HepG2 (cell line): Measurements from ENCODE around the gene LCN1. TPM values are rescaled to one million over a fixed set of nuclear protein-coding genes. Genes with fewer than 3 reads are reported as not detected.
A peak's percentile ranks its signal among the peaks of the same experiment; 100 is the strongest.

Source experiments
- ATAC-seq: fragments of 200-7000 bp; cut with Tn5 transposase; 3 replicates; pipeline ENCODE4 v1.9.1; 2020; ENCODE audit warnings: mild to moderate bottlenecking, moderate library complexity
- BruUV-seq: library from RNA; stranded (reverse); fragments of 400-500 nt; replicated peaks from 2 replicates; lab custom pipeline; 2021; lab: Mats Ljungman, UMichigan
- CTCF ChIA-PET: fragments of 300-600 bp; formaldehyde crosslinking; extraction: SDS; loops from one replicate; lab custom pipeline; 2021; ENCODE audit warnings: low total read pairs, inconsistent platforms, low intra/inter-chr PET ratio; lab: Yijun Ruan, JAX
- POLR2A ChIA-PET: fragments of 350-600 bp; sonication (Branson Sonifier 250); formaldehyde crosslinking; loops from one replicate; lab custom pipeline; 2020; ENCODE audit warnings: antibody characterized with exemption, inconsistent platforms; lab: Yijun Ruan, JAX
- DNase-seq: peaks from one replicate; pipeline ENCODE4 v3.0.0-alpha.2; 2015; ENCODE audit warnings: low spot score
- FAIRE-seq: peaks from 3 replicates; lab custom pipeline; 2011; peaks lifted over from hg19 to GRCh38; lab: Jason Lieb, UNC
- H2AFZ ChIP-seq: one replicate; pipeline ENCODE4 v1.6.1; 2011; ENCODE audit warnings: low read length, inconsistent platforms
- H3K27ac ChIP-seq: fragments of 300-600 bp; 3 replicates; pipeline ENCODE4 v1.8.0; 2011; ENCODE audit warnings: mixed run types, mild to moderate bottlenecking, mixed read lengths, low read length, inconsistent platforms; ENCODE audit not compliant: insufficient read depth; ENCODE audit errors: extremely low read length
- H3K27me3 ChIP-seq, 2 experiments: fragments of 200-600 bp in 1 of 2; 2 replicates in 1 of 2; 3 replicates in 1 of 2; pipeline versions ENCODE4 v1.6.0 to v1.8.0; 2011; ENCODE audit warnings: low read length in 2 of 2, mild to moderate bottlenecking in 2 of 2, moderate library complexity in 2 of 2, inconsistent platforms in 1 of 2; ENCODE audit not compliant: insufficient read depth in 2 of 2, control insufficient read depth in 1 of 2
- H3K36me3 ChIP-seq, 2 experiments: fragments of 200-600 bp in 1 of 2; replicated peaks in 1 of 2; 2 replicates in 1 of 2; 3 replicates in 1 of 2; pipeline versions ENCODE4 v1.5.1 to v1.8.0; 2011; ENCODE audit warnings: low read length in 2 of 2, inconsistent platforms in 1 of 2; ENCODE audit not compliant: insufficient read depth in 2 of 2, control insufficient read depth in 1 of 2
- H3K4me1 ChIP-seq: 2 replicates; pipeline ENCODE4 v1.5.1; 2012; ENCODE audit warnings: low read length, inconsistent platforms; ENCODE audit not compliant: insufficient read depth
- H3K4me2 ChIP-seq: 2 replicates; pipeline ENCODE4 v1.6.0; 2011; ENCODE audit warnings: low read depth, low read length, inconsistent platforms
- H3K4me3 ChIP-seq, 3 experiments: fragments of 200-600 bp in 1 of 3; sonication (generic), shearing (Covaris generic) in 1 of 3; replicated peaks in 1 of 3; 2 replicates each; pipeline ENCODE4 v1.5.1; 2011 to 2016; ENCODE audit warnings: low read length in 3 of 3, inconsistent platforms in 2 of 3, low read depth in 2 of 3, mild to moderate bottlenecking in 2 of 3, control low read depth in 1 of 3, mixed read lengths in 1 of 3; ENCODE audit not compliant: insufficient read depth in 1 of 3
- H3K79me2 ChIP-seq: one replicate; pipeline ENCODE4 v1.6.1; 2011; ENCODE audit warnings: low read length, inconsistent platforms; ENCODE audit not compliant: insufficient read depth
- H3K9ac ChIP-seq: 2 replicates; pipeline ENCODE4 v1.6.0; 2011; ENCODE audit warnings: mild to moderate bottlenecking, low read depth, low read length, inconsistent platforms; ENCODE audit not compliant: insufficient read depth
- H3K9me3 ChIP-seq: 2 replicates; pipeline ENCODE4 v1.5.1; 2012; ENCODE audit warnings: mild to moderate bottlenecking, low read length
- H4K20me1 ChIP-seq: 2 replicates; pipeline ENCODE4 v1.6.0; 2011; ENCODE audit warnings: inconsistent platforms, mild to moderate bottlenecking, low read length, moderate library complexity; ENCODE audit not compliant: insufficient read depth
- CBX1 ChIP-seq: IDR thresholded peaks from one replicate; pipeline ENCODE4 v1.6.1; 2016; ENCODE audit warnings: antibody characterized with exemption, low read depth
- ERF ChIP-seq: IDR thresholded peaks from 2 replicates; pipeline ENCODE4 v1.6.1; 2018; ENCODE audit warnings: missing biosample characterization, missing genetic modification reagents
- RAD51 ChIP-seq: fragments of 450-650 bp; IDR thresholded peaks from 2 replicates; pipeline ENCODE4 v1.6.1; 2016; ENCODE audit warnings: borderline replicate concordance
- SMARCE1 ChIP-seq: fragments of 450-650 bp; IDR thresholded peaks from 2 replicates; pipeline ENCODE4 v1.6.1; 2017; ENCODE audit warnings: borderline replicate concordance
- SMC3 ChIP-seq: IDR thresholded peaks from 2 replicates; pipeline ENCODE4 v1.6.1; 2011; ENCODE audit warnings: low read length, improper control_type of control experiment
- ZFP37 ChIP-seq: sonication (generic); formaldehyde crosslinking; IDR thresholded peaks from 2 replicates; pipeline ENCODE4 v1.4.0; 2020; ENCODE audit warnings: missing genetic modification reagents, borderline replicate concordance
- ZMYM3 ChIP-seq: sonication (generic); formaldehyde crosslinking; IDR thresholded peaks from 2 replicates; pipeline ENCODE4 v1.5.1; 2020; ENCODE audit warnings: mild to moderate bottlenecking, missing genetic modification reagents
- ZNF253 ChIP-seq: sonication (generic); formaldehyde crosslinking; IDR thresholded peaks from 2 replicates; pipeline ENCODE4 v1.8.0; 2022; ENCODE audit warnings: mild to moderate bottlenecking, missing genetic modification reagents, borderline replicate concordance
- ZNF292 ChIP-seq: sonication (generic); formaldehyde crosslinking; IDR thresholded peaks from 2 replicates; pipeline ENCODE4 v1.8.1; 2022; ENCODE audit warnings: mild to moderate bottlenecking, low read depth, missing genetic modification reagents, borderline replicate concordance
- ZNF317 ChIP-seq: sonication (generic); formaldehyde crosslinking; IDR thresholded peaks from 2 replicates; pipeline ENCODE4 v1.5.0; 2020; ENCODE audit warnings: mild to moderate bottlenecking, missing genetic modification reagents
- WGBS: methylation state at CpG from one replicate; pipeline ENCODE4 v1.1.6; 2017; ENCODE audit warnings: low lambda C conversion rate; 5-methylcytosine and 5-hydroxymethylcytosine counted together
- in situ Hi-C: cut with HindIII; loops from 2 replicates; pipeline ENCODE4 v1.10.0; 2017; ENCODE audit warnings: low pct_unique_long_range_greater_than_20kb; ENCODE audit not compliant: extremely low pct_ligation_motif_present
- intact Hi-C: fragments of 100-400 bp; cut with micrococcal nuclease; formaldehyde crosslinking; loops from one replicate; pipeline ENCODE4 v1.10.0; 2022; ENCODE audit not compliant: unreplicated experiment
- polyA plus RNA-seq, 8 experiments: library from polyadenylated mRNA; depleted of rRNA in 3 of 8; stranded (reverse) in 7 of 8; unstranded in 1 of 8; fragments of >200 nt; fragmentation: Illumina TruSeq in 4 of 8; extraction: Trizol in 4 of 8; gene quantifications; 2 replicates each; pipeline versions ENCODE4 v1.2.1 to v1.2.3, GENCODE V29; 2011 to 2016; ENCODE audit warnings: low read depth in 4 of 8, missing spikeins in 1 of 8, mixed read lengths in 1 of 8; ENCODE audit not compliant: insufficient read depth in 1 of 8
- total RNA-seq, 5 experiments: library from RNA; depleted of rRNA; stranded (reverse); fragments of >200 nt; fragmentation: Illumina TruSeq; extraction: Trizol; gene quantifications; 2 replicates each; pipeline ENCODE4 v1.2.3, GENCODE V29; 2016; ENCODE audit warnings: low read depth in 1 of 5
- TF ChIP-seq, protein P1 (sequence below): fragments of 450-650 bp; IDR thresholded peaks from 2 replicates; pipeline ENCODE4 v1.6.1; 2016
- TF ChIP-seq, protein P2 (sequence below): sonication (generic); formaldehyde crosslinking; IDR thresholded peaks from 2 replicates; pipeline ENCODE4 v1.4.0; 2020; ENCODE audit warnings: mild to moderate bottlenecking, missing genetic modification reagents

LCN1 gene
- total and polyA plus RNA-seq, 2 of the 13 experiments (the other 11 are each of a cell fraction or from before 2014, with no cell fraction given), result not detected

DNA sequence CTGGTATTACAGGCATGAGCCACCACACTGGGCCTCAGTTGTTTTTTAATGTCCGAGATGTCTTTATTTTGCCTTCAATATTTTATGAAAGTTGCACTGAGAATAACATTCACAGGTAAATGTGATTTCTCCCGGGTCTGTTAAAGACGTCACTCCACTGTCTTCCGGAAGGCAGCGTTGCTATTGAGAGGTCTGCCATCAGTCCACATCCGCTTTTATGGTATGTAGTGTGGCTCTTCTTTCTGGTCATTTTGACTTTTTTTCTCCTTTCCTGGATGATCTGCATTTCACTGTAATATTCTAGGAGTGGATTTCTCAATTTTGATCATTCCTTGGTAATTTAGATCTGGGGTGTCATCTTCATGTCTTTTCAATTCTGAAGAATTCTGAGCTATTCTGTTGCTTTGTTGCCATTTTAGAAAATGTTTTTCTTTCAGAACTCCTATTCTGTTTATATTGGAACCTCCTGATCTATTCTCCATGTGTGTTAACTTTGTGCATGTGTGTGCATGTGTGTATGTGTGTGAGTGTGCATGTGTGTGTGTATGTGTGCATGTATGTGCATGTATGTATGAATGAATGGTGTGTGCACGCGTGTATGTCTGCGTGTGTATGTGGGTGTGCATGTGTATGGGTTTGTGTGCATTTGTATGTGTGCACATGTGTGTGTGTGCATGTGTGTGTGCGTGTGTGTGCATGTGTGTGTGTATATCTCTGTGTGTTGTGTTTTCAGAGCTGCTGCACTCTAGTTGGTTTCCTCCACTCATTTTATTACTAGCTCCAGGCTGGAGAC, 1.9 kb upstream of the LCN1 start:
- no peak overlapping the region for H3K4me2 ChIP-seq
- peaks cover 9% of the 10 kb centered on the region for H3K4me1 ChIP-seq
- no TSS peak for BruUV-seq
- in situ Hi-C loops, result no loop called here
- no peak overlapping the region for H2AFZ ChIP-seq
- ChIA-PET POLR2A (no interaction called here), CTCF (no interaction called here)
- no peak overlapping the region for H3K4me3 ChIP-seq
- H3K9ac ChIP-seq, result no peak overlapping the region
- WGBS, result 40% methylated on average over 10 of the region's 10 CpGs
- ATAC-seq (no peak), FAIRE-seq (no peak)
- H3K79me2 ChIP-seq, result no peaks in the 10 kb centered on the region
- no peak overlapping the region for H3K27ac ChIP-seq
- H3K36me3 ChIP-seq, result no peaks in the 10 kb centered on the region
- H3K9me3 ChIP-seq, result no peaks in the 10 kb centered on the region
- TF ChIP-seq ZMYM3 (CRISPR knock-in tag), result no peak
- TF ChIP-seq ZNF317 (CRISPR knock-in tag), result 0 out of 2 replicates have a peak, but pooled peaks have one; percentile 25
- TF ChIP-seq, protein P1, sequence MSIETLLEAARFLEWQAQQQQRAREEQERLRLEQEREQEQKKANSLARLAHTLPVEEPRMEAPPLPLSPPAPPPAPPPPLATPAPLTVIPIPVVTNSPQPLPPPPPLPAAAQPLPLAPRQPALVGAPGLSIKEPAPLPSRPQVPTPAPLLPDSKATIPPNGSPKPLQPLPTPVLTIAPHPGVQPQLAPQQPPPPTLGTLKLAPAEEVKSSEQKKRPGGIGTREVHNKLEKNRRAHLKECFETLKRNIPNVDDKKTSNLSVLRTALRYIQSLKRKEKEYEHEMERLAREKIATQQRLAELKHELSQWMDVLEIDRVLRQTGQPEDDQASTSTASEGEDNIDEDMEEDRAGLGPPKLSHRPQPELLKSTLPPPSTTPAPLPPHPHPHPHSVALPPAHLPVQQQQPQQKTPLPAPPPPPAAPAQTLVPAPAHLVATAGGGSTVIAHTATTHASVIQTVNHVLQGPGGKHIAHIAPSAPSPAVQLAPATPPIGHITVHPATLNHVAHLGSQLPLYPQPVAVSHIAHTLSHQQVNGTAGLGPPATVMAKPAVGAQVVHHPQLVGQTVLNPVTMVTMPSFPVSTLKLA, result peak; percentile 83
- TF ChIP-seq, all 625 proteins: peak for 2
- peaks cover 9 to 59% of the 10 kb centered on the region in 2 experiments; a peak in 4 of 5 replicates for H3K27me3 ChIP-seq
- DNase-seq, result no peak
- no peaks in the 10 kb centered on the region for H4K20me1 ChIP-seq
- intact Hi-C loops, result no loop called here

DNA sequence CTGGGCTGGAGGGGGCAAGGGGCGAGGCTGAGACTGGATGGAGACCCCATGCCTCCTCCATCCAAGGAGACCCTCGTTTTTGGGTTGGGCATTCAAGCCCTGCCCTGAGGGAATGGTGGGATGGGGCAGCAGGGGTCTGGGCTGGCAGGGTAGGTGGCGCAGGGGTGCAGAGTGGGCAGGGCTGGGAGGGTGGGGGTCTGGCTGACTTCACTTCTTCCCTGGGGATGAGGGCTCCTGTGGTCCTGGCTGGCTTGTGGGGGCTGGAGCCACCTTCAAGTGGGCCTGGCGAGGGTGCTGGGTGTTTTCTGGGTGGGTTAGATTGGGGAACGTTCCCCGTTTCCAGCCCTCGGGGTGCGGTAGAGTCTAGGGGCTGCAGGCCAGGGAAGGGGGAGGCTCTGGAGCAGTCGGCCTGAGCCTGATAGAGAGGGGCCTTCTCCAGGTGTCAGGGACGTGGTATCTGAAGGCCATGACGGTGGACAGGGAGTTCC, 412 bp downstream of the LCN1 start:
- WGBS, result 10% methylated on average over 2 of the region's 11 CpGs
- intact Hi-C loops, result no loop called here
- no peak overlapping the region for H3K27ac ChIP-seq
- no peak for DNase-seq
- no peaks in the 10 kb centered on the region for H4K20me1 ChIP-seq
- H3K4me3 ChIP-seq, result no peak overlapping the region
- TF ChIP-seq ZNF253 (CRISPR knock-in tag), result no peak
- TF ChIP-seq, protein P2, sequence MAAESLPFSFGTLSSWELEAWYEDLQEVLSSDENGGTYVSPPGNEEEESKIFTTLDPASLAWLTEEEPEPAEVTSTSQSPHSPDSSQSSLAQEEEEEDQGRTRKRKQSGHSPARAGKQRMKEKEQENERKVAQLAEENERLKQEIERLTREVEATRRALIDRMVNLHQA (CRISPR knock-in tag), result no peak
- no peak for TF ChIP-seq ZNF292 (CRISPR knock-in tag)
- TF ChIP-seq SMC3, result no peak
- TF ChIP-seq RAD51, result no peak
- no peak for TF ChIP-seq SMARCE1
- no peak for TF ChIP-seq ZFP37
- no peak for TF ChIP-seq CBX1
- TF ChIP-seq ERF (CRISPR knock-in tag), result no peak
- H3K9me3 ChIP-seq, result no peaks in the 10 kb centered on the region
- no peak for FAIRE-seq
- no peak overlapping the region for H3K9ac ChIP-seq
- in situ Hi-C loops, result no loop called here
- no TSS peak for BruUV-seq
- H3K4me2 ChIP-seq, result no peak overlapping the region
- H2AFZ ChIP-seq, result no peak overlapping the region
- ChIA-PET POLR2A (no interaction called here), CTCF (no interaction called here)
- H3K36me3 ChIP-seq, result no peaks in the 10 kb centered on the region
- H3K79me2 ChIP-seq, result no peaks in the 10 kb centered on the region
- no peak for ATAC-seq
- peaks cover 9% of the 10 kb centered on the region for H3K4me1 ChIP-seq
- H3K27me3 ChIP-seq, result peaks cover 8 to 52% of the 10 kb centered on the region in 2 experiments
